Cardiac fibroblast (primary cell): ENCODE results near the gene MACROD2.

ENCODE experiments used
- DNase-seq, 2 donors: peaks; one replicate each; pipeline versions ENCODE4 v3.0.0 to v3.0.0-alpha.2; 2010; ENCODE audit warnings: low read depth in 2 of 2
- H3K4me3 ChIP-seq, 2 donors: replicated peaks in 1 of 2; 1 replicate in 1 of 2; 2 replicates in 1 of 2; pipeline ENCODE4 v1.5.1; 2011; ENCODE audit warnings: low read depth in 2 of 2, low read length in 2 of 2, mild to moderate bottlenecking in 2 of 2, moderate library complexity in 1 of 2
- TF ChIP-seq, protein P1 (sequence below): IDR thresholded peaks from one replicate; pipeline ENCODE4 v1.5.1; 2011; ENCODE audit warnings: low read depth, mild to moderate bottlenecking, low read length, inconsistent platforms

MACROD2 gene

DNA sequence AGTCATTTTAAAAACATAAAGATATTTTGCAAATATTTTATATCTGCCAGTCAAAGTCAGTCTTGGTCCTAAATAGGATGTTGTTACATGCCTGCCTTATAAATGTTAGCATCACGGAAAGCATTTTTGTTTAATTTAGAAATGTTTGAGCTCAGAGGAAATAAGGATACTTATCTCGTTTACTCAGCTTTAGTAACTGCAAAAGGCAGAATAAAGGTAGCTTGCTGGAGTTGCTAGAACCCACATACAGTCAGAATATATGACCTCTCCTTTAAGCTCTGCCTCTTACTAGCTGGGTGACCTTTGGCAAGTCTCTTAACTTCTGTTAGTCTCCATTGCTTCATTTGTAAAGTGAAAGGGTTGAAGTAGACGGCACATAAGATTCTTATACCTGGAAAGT is 1710.7 kb downstream of the MACROD2 start:
- TF ChIP-seq, protein P1, sequence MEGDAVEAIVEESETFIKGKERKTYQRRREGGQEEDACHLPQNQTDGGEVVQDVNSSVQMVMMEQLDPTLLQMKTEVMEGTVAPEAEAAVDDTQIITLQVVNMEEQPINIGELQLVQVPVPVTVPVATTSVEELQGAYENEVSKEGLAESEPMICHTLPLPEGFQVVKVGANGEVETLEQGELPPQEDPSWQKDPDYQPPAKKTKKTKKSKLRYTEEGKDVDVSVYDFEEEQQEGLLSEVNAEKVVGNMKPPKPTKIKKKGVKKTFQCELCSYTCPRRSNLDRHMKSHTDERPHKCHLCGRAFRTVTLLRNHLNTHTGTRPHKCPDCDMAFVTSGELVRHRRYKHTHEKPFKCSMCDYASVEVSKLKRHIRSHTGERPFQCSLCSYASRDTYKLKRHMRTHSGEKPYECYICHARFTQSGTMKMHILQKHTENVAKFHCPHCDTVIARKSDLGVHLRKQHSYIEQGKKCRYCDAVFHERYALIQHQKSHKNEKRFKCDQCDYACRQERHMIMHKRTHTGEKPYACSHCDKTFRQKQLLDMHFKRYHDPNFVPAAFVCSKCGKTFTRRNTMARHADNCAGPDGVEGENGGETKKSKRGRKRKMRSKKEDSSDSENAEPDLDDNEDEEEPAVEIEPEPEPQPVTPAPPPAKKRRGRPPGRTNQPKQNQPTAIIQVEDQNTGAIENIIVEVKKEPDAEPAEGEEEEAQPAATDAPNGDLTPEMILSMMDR, result no peak
- no peak overlapping the region for H3K4me3 ChIP-seq
- no peak for DNase-seq

DNA sequence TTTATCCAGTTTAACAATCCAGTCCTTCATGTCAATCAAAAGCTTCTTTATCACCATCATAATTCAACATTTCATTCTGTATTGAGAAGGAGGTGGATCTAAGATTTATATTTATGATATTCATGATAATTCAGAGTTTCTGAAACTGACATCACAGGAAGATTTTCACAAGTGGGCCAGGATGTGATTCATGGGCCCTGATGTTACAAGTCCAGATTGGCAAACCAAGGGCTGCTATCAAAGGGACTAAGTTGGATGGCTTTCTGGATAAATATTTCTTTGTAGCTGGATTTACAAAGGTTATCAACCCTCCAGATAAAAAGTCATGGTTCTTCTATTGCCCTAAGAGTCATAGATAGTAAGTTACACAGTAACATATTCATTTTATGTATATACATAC is 1711.4 kb downstream of the MACROD2 start:
- TF ChIP-seq, protein P1, result no peak
- DNase-seq, result peak in 1 of 2 donors; percentile 38
- no peak overlapping the region for H3K4me3 ChIP-seq

DNA sequence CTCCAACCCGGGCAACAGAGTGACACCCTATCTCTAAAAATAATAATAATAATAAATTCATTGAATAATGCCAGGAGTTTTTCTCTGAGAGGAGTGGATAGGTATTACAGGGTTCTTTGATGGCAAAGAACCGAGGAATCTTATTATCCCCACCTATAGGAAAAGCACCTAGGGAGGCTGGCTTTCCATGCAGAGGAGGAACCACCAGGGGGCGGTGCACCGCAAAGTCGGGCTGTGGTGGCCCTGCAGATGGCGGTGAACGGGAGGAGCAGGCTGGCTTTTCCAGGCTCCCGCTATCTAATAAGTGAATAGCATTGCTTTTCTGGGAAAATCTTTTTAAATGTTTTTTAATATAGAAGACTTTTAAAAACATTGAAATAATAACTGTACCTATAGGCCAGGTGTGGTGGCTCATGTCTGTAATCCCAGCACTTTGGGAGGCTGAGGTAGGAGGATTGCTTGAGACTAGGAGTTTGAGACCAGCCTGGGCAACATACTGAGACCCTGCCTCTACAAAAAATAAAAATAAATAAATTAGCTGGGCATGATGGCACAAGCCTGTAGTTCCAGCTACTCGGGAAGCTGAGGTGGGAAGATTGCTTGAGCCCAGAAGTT is 1713.8 kb downstream of the MACROD2 start:
- no peak overlapping the region for H3K4me3 ChIP-seq
- peak; percentile 16 to 30 for DNase-seq
- TF ChIP-seq, protein P1, result peak; percentile 56

DNA sequence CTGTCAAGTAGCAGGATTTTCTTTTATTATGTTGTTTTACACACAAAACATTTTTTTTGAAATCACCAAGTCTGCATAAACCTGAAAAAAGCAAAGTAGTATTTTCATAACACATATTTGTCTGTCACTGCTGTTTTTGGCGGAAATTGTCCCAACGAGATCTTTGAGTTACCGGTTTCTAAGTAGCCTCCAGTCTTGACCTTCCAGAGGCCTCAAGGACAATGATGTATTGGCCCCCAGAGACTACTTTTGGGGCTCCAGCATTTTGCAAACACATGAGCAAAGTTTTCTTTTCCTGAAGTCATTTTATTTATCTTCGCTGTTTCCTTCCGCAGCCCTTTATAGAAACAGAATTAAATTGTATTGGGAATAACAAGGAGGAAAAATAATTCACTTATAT is 1715.3 kb downstream of the MACROD2 start:
- H3K4me3 ChIP-seq, result no peak overlapping the region
- TF ChIP-seq, protein P1, result no peak
- DNase-seq, result no peak

DNA sequence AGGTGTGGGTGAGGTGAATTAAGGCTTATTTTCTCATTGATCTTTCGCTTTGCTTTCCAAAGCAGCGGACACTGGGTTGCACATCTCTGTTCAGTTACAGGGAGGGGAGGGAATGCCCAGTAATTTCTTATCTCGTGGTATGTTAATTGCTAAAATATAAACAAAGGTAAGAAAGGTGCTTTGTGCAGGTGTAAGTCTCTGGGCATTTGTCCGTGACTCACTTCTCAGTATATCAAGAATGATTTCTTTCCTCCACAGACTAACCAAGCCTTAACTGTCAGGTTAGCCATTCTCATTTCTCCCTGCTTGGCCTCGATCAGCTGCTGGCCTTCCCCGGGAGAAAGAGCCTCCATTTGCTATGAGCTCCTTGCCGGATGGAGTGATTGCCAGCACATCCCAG is 1715.9 kb downstream of the MACROD2 start:
- no peak for DNase-seq
- TF ChIP-seq, protein P1, result no peak
- H3K4me3 ChIP-seq, result no peak overlapping the region

DNA sequence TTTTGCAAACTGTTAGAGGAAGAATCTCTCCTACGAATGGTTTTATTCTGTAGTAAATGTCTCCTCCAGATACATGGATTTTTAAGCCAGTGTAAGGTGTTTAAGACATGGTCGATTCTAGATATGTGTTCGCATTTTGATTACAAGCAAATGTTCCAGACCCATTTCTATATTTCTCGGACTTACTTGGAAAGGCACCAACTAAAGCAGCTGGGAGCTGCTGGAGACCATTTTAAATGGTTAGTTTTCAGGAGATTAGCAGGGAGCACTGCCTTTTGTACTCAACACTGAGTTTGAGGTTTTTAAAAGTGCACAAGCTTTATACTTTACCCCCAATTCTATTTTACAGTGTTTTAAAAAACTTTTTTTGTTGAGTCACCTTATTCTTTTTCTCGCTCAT is 1720.9 kb downstream of the MACROD2 start:
- DNase-seq, result no peak
- H3K4me3 ChIP-seq, result no peak overlapping the region
- TF ChIP-seq, protein P1, result no peak

DNA sequence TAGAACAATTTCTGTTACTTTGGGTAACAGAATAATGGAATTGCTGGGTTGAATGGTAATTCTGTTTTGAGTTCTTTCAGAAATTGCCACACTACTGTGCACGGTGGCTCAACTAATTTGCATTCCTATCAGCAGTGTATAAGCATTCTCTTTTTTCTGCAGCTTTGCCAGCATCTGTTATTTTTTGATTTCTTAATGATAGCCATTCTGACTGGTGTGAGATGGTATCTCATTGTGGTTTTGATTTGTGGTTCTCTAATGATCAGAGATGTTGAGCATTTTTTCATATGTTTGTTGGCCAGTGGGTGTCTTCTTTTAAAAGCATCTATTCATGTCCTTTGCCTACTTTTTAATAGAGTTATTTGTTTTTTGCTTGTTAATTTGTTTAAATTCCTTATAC is 1731.1 kb downstream of the MACROD2 start:
- TF ChIP-seq, protein P1, result no peak
- no peak for DNase-seq

More for the DNA sequence above, 1731.1 kb downstream of the MACROD2 start:
- no peak overlapping the region for H3K4me3 ChIP-seq
